Neutrophil (primary cell): ENCODE measurements around the gene DSCAML1.

Experiments
- H3K27ac ChIP-seq: fragments of 200-600 bp; sonication (generic); 2 replicates; pipeline ENCODE4 v1.5.1; 2016; ENCODE audit warnings: mild to moderate bottlenecking, moderate library complexity
- H3K27me3 ChIP-seq: fragments of 200-600 bp; sonication (generic); 2 replicates; pipeline ENCODE4 v1.6.0; 2016; ENCODE audit warnings: mild to moderate bottlenecking
- H3K36me3 ChIP-seq: fragments of 200-600 bp; sonication (generic); 2 replicates; pipeline ENCODE4 v1.5.1; 2017
- H3K4me1 ChIP-seq, 2 experiments: fragments of 200-600 bp in 1 of 2; sonication (generic) in 1 of 2; 1 replicate in 1 of 2; 2 replicates in 1 of 2; pipeline versions ENCODE4 v1.5.1 to v1.6.1; 2013 to 2016; ENCODE audit warnings: low read depth in 1 of 2, low read length in 1 of 2, mild to moderate bottlenecking in 1 of 2, moderate library complexity in 1 of 2; ENCODE audit not compliant: control insufficient read depth in 1 of 2, insufficient read depth in 1 of 2
- H3K4me3 ChIP-seq, 2 experiments: fragments of 200-600 bp in 1 of 2; sonication (generic) in 1 of 2; 1 replicate in 1 of 2; 2 replicates in 1 of 2; pipeline ENCODE4 v1.5.1; 2013 to 2016; ENCODE audit warnings: low read depth in 1 of 2, low read length in 1 of 2, mild to moderate bottlenecking in 1 of 2, moderate library complexity in 1 of 2
- H3K9me3 ChIP-seq: fragments of 200-600 bp; sonication (generic); 2 replicates; pipeline ENCODE4 v1.5.1; 2016
- TF ChIP-seq, protein P1 (sequence below): fragments of 200-600 bp; sonication (generic); IDR thresholded peaks from 2 replicates; pipeline ENCODE4 v1.5.1; 2016; ENCODE audit warnings: antibody characterized with exemption

Gene DSCAML1

DNA sequence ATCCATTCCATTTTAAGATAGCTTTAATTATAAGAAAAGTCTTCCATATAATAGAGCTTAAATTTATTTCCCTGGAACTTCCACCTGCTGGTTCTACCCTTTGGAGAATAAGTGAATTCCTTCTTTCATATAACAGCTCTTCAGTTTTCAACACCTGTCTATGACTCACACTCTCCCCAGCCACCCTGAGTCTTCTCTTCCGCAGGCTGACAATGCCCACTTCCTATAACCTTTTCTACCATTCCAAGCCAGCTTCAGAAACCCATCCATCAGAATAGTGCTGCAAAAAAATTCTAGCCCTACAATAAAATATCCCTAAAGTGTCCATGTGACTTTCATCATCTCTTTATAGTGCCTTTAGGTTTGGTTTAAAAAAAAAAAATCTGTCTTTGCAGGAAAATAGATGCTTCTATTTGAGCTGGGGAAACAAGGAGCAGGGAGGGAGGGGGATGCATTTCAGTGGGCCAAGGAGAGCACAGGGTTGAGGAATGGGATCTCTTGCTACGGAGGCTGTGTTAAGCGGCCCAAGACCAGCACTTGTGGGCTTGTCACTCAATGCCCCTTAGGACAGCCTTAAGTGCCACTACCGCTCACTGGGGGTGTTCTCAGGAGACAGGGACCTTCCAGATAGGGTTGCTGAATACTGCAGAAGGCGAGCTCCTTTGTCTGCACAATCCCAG lies 178.6 kb downstream of the DSCAML1 start:
- H3K27me3 ChIP-seq: peaks cover 22% of the 10 kb centered on the region
- no peak overlapping the region for H3K27ac ChIP-seq
- no peak overlapping the region for H3K4me3 ChIP-seq
- H3K9me3 ChIP-seq: no peaks in the 10 kb centered on the region
- no peaks in the 10 kb centered on the region for H3K36me3 ChIP-seq
- H3K4me1 ChIP-seq: no peaks in the 10 kb centered on the region
- TF ChIP-seq, protein P1, sequence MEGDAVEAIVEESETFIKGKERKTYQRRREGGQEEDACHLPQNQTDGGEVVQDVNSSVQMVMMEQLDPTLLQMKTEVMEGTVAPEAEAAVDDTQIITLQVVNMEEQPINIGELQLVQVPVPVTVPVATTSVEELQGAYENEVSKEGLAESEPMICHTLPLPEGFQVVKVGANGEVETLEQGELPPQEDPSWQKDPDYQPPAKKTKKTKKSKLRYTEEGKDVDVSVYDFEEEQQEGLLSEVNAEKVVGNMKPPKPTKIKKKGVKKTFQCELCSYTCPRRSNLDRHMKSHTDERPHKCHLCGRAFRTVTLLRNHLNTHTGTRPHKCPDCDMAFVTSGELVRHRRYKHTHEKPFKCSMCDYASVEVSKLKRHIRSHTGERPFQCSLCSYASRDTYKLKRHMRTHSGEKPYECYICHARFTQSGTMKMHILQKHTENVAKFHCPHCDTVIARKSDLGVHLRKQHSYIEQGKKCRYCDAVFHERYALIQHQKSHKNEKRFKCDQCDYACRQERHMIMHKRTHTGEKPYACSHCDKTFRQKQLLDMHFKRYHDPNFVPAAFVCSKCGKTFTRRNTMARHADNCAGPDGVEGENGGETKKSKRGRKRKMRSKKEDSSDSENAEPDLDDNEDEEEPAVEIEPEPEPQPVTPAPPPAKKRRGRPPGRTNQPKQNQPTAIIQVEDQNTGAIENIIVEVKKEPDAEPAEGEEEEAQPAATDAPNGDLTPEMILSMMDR: no peak

DNA sequence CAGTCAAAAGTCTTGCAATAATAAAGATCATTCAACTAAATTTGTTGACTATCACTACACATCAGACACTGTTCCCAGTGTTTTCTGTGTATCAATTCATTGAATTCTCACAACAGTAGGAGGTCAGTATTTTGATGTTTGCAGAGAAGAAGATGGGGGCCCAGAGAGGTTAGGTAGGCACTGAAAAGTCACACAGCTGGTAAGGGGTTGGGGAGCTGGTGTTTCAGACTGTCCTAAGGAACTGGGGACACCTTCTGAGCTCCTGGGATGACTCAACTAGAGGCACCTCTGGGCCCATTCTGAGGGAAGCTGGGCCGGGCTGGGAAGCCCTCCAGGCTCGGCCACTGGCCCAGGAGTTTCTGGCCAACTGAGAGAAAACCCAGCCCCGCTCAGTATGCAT lies 180.0 kb downstream of the DSCAML1 start:
- TF ChIP-seq, protein P1: no peak
- Histone ChIP-seq H3K4me1 (no peaks in the 10 kb centered on the region), H3K36me3 (no peaks in the 10 kb centered on the region), H3K9me3 (no peaks in the 10 kb centered on the region), H3K27me3 (peaks cover 31% of the 10 kb centered on the region), H3K27ac (no peak overlapping the region), H3K4me3 (no peak overlapping the region)

DNA sequence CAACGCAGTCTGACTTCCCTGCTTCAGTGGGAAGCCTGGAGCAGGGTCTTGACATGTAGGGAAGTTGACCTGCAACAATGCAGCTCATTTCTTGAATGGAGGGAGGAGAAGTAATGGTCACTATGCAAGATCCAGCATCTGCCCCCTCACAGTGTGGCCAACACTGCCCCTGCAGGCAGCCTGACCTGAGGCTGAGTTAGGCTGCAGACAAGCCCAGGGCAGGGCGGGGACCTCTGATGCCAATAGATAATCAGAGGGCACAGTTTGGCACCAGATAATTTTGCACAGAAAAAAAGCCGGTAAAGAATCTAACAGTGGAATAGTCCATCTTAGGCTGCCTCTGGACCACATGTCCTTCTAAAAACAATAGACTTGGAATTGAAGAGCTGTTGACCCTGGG lies 182.3 kb downstream of the DSCAML1 start:
- Histone ChIP-seq H3K27me3 (peaks cover 49% of the 10 kb centered on the region), H3K9me3 (no peaks in the 10 kb centered on the region), H3K27ac (no peak overlapping the region), H3K36me3 (no peaks in the 10 kb centered on the region), H3K4me1 (no peaks in the 10 kb centered on the region), H3K4me3 (no peak overlapping the region)
- TF ChIP-seq, protein P1: no peak

DNA sequence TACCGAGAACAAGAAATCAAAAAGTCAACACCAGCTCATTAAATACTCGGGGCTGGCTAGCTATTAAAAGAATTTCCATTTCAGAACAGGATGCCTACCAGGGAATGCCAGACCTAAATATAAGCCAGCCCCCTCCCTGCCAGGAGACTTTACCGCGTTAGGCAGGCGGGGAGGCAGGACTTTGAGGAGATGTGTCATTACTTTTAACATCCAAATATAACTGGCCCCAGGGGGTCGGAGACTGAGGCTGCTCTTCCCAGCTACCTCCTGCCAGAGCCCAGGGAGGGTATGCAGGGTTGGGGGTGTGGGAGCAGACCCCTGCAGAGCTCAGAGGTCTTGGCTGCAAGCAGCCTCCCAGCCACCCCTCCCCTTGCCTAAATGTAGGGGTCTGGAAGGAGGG lies 183.5 kb downstream of the DSCAML1 start:
- no peaks in the 10 kb centered on the region for H3K4me1 ChIP-seq
- TF ChIP-seq, protein P1: no peak
- H3K4me3 ChIP-seq: no peak overlapping the region
- no peaks in the 10 kb centered on the region for H3K36me3 ChIP-seq
- H3K9me3 ChIP-seq: no peaks in the 10 kb centered on the region
- no peak overlapping the region for H3K27ac ChIP-seq
- H3K27me3 ChIP-seq: peaks cover 49% of the 10 kb centered on the region

DNA sequence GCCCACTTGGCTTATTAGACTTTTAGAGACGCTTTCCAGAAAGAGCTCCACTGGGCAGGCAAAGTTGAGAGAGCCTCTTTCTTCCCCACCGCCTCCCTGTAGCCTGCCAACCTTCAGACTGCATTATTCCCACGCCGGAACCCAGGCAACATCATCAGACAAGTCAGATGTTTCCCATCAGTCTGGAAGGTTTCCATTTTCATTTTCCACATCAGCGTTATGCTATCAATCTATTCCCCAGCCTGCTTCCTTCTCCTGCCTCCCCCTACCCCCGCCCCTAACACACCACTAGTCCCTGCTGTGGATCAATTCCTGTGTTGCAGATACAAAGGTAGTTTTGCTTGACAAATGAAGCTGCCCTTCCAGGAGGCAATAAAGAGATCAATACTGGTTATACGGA lies 184.8 kb downstream of the DSCAML1 start:
- no peaks in the 10 kb centered on the region for H3K4me1 ChIP-seq
- H3K9me3 ChIP-seq: no peaks in the 10 kb centered on the region
- TF ChIP-seq, protein P1: no peak
- no peak overlapping the region for H3K27ac ChIP-seq
- peaks cover 49% of the 10 kb centered on the region for H3K27me3 ChIP-seq
- H3K36me3 ChIP-seq: no peaks in the 10 kb centered on the region
- H3K4me3 ChIP-seq: no peak overlapping the region
